ENCODE measurements around the gene RAD9A. TPM values are rescaled to one million over a fixed set of nuclear protein-coding genes. Genes with fewer than 3 reads are reported as not detected.

Gene RAD9A
- total RNA-seq, 2 donors from 2014 or later: 30.2 to 49.4 TPM

DNA sequence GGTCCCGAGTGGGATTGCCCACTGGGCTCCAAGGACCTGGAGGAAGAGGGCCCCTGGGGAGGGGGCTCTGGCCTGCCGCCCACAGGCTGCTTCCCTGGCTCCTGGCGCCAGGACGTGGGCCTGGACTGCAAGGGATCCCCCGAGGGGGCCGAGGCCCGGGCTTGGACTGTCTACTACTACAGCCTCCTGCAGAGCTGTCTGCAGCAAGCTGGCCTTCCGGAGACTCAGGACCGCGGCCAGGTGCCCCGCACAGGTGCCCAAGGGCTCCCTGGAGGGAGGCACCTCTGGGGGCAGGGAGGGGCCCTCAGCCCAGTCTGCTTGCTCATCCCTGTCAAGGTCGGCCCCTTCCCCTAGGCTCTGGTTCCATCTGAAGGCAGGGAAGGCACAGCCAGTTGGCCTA is 25.6 kb downstream of the RAD9A start:
- no peak for DNase-seq (ENCODE audit: low spot score)
- Histone ChIP-seq H3K27ac (no peak overlapping the region), H3K4me1 (replicated peaks) (peaks cover 11% of the 10 kb centered on the region)

DNA sequence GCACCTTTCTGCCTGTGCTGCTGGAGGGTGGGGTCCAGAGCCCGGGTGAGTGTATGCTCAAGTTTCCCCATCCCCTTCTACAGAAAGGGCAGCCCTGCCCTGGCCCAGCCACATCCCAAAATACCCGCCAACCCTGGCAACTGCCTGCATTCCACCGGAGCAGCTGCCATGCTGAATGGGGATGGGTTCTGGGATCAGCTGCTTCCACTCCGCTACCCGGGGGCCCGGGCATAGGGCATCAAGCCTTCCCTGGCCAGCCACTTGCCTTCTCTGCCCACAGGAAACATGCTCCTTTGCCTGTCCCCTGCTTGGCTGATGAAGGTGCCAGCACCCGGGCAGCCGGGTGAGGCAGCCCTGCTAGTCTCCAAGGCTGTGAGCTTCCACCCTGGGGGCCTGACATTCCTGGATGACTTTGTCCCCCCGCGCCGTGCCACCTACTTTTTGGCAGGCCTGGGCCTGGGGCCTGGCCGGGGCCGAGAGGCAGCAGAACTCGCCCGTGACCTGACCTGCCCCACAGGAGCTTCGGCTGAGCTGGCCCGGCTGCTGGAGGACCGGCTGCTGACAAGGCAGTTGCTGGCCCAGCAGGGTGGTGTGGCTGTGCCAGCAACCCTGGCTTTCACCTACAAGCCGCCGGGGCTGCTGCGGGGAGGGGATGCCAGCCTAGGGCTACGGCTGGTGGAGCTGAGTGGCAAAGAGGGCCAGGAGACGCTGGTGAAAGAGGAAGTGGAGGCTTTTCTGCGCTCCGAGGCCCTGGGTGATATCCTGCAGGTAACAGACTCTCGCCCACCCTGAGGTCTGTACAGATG is 26.9 kb downstream of the RAD9A start:
- no peaks in the 10 kb centered on the region for H3K9me3 ChIP-seq
- TF ChIP-seq POLR2AphosphoS5 (IDR thresholded peaks at IDR 0.05) (no peak), POLR2A (IDR thresholded peaks at IDR 0.05) (no peak)
- TF ChIP-seq, protein P1, sequence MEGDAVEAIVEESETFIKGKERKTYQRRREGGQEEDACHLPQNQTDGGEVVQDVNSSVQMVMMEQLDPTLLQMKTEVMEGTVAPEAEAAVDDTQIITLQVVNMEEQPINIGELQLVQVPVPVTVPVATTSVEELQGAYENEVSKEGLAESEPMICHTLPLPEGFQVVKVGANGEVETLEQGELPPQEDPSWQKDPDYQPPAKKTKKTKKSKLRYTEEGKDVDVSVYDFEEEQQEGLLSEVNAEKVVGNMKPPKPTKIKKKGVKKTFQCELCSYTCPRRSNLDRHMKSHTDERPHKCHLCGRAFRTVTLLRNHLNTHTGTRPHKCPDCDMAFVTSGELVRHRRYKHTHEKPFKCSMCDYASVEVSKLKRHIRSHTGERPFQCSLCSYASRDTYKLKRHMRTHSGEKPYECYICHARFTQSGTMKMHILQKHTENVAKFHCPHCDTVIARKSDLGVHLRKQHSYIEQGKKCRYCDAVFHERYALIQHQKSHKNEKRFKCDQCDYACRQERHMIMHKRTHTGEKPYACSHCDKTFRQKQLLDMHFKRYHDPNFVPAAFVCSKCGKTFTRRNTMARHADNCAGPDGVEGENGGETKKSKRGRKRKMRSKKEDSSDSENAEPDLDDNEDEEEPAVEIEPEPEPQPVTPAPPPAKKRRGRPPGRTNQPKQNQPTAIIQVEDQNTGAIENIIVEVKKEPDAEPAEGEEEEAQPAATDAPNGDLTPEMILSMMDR (IDR thresholded peaks at IDR 0.05): no peak
- no peak overlapping the region for H3K4me3 ChIP-seq
- H3K4me1 ChIP-seq (replicated peaks): peaks cover 11% of the 10 kb centered on the region
- no peak for DNase-seq (ENCODE audit: low spot score)
- H3K27me3 ChIP-seq (replicated peaks; ENCODE audit: insufficient read depth): no peaks in the 10 kb centered on the region
- intact Hi-C loops (cut with DNase I): no loop called here
- WGBS: 62% methylated on average over 26 of the region's 26 CpGs
- no peak overlapping the region for H3K27ac ChIP-seq
- no peaks in the 10 kb centered on the region for H3K36me3 ChIP-seq

More for the DNA sequence above, 25.6 kb downstream of the RAD9A start:
- 82% methylated on average over 12 of the region's 12 CpGs for WGBS
- intact Hi-C loops (cut with DNase I): no loop called here
- Histone ChIP-seq H3K9me3 (no peaks in the 10 kb centered on the region), H3K27me3 (replicated peaks; ENCODE audit: insufficient read depth) (no peaks in the 10 kb centered on the region), H3K36me3 (no peaks in the 10 kb centered on the region), H3K4me3 (no peak overlapping the region)
- TF ChIP-seq POLR2AphosphoS5 (IDR thresholded peaks at IDR 0.05) (no peak), POLR2A (IDR thresholded peaks at IDR 0.05) (no peak)
- TF ChIP-seq, protein P1 (IDR thresholded peaks at IDR 0.05): no peak

DNA sequence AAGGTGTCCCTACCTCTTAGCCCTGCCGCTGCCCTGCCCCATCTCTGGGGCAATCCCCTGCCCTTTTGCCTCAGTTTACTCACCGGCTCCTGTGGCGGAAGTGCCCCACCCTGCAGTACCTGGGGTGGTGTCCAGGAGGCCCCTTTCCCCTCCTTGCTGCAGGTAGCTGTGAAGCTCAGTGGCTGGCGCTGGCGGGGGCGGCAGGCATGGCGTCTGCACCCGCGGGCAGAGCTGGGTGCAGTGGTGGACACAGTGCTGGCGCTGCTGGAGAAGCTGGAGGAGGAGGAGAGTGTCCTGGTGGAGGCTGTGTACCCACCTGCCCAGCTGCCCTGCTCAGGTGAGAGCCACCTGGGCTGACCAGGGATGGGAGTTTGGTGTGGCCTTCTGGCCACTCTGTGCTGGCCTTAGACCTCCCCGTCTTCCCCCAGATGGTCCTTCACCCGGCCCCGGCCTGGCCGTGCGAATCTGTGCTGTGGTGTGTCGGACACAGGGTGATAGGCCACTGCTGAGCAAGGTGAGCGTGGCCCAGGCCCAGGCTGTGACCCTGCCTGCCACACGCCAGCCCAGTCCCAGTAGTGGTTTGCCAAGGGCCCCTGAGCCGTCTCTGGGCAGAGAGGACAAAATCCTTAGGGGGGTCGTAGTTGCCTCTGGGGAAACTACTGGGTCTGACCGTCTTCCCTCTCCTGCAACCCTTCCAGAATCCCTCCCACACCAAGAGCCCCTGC is 27.7 kb downstream of the RAD9A start:
- Histone ChIP-seq H3K4me3 (no peak overlapping the region), H3K27me3 (replicated peaks; ENCODE audit: insufficient read depth) (no peaks in the 10 kb centered on the region), H3K9me3 (no peaks in the 10 kb centered on the region), H3K4me1 (replicated peaks) (peaks cover 11% of the 10 kb centered on the region), H3K36me3 (no peaks in the 10 kb centered on the region), H3K27ac (peak overlapping the region; percentile 87 to 91)
- no peak for DNase-seq (ENCODE audit: low spot score)
- WGBS: 93% methylated on average over 19 of the region's 21 CpGs
- intact Hi-C loops (cut with DNase I): no loop called here
- TF ChIP-seq, protein P1 (IDR thresholded peaks at IDR 0.05): no peak
- no peak for TF ChIP-seq POLR2A (IDR thresholded peaks at IDR 0.05)
- no peak for TF ChIP-seq POLR2AphosphoS5 (IDR thresholded peaks at IDR 0.05)

DNA sequence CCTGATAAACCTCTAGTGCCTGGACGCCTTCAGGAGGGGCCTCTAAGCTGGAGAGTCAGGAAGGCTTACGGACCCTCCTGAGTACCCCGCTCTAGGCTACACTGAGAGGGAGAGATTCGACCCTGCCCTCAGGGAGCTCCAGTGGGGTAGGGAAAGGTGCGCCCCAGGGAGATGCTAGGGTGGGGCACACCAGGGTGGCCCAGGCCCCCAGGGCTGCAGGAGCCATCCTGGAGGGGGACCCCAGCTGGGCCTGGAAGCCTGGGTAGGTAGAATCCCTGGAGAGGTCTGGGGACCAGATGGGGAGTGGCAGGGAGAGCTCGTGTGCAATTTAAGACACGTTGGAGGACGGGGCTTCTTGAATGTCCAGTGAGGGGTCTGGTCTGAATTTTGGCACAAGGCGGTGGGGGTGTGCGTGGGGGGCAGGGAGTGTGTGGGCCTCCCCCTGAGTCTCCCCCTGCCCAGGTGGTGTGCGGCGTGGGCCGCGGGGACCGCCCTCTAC is 28.4 kb downstream of the RAD9A start:
- Histone ChIP-seq H3K27ac (peak overlapping the region; percentile 87 to 91), H3K36me3 (no peaks in the 10 kb centered on the region), H3K9me3 (no peaks in the 10 kb centered on the region), H3K27me3 (replicated peaks; ENCODE audit: insufficient read depth) (no peaks in the 10 kb centered on the region), H3K4me1 (replicated peaks) (peaks cover 11% of the 10 kb centered on the region), H3K4me3 (peak overlapping the region; percentile 56 to 70)
- DNase-seq (ENCODE audit: low spot score): no peak
- 35% methylated on average over 15 of the region's 15 CpGs for WGBS
- TF ChIP-seq, protein P1 (IDR thresholded peaks at IDR 0.05): no peak
- TF ChIP-seq POLR2A (IDR thresholded peaks at IDR 0.05): no peak
- no peak for TF ChIP-seq POLR2AphosphoS5 (IDR thresholded peaks at IDR 0.05)
- intact Hi-C loops (cut with DNase I): no loop called here

All from prostate gland (tissue), 2 donors.